ENCODE data around the gene MARCKS.
A peak's percentile ranks its signal among the peaks of the same experiment; 100 is the strongest.
"Not testable (repeated sequence)": the region's sequence is repeated elsewhere in the genome, so short reads cannot be mapped to it uniquely, and the experiment has no call there.

MARCKS gene

GRCh38 chr6:113903666-113904330 lies 46.7 kb downstream of the MARCKS start:
- H3K9me3 ChIP-seq: no peaks in the 10 kb centered on the region
- H3K36me3 ChIP-seq: no peaks in the 10 kb centered on the region
- no peak overlapping the region for H3K4me3 ChIP-seq (ENCODE audit: low read depth in 1 of 2, low read length in 1 of 2)
- no peak for TF ChIP-seq CTCF (IDR thresholded peaks at IDR 0.05)
- H3K4me1 ChIP-seq (ENCODE audit: control insufficient read depth in 1 of 2, insufficient read depth in 1 of 2, low read depth in 1 of 2, low read length in 1 of 2): peaks cover 8 to 9% of the 10 kb centered on the region in 2 experiments
- no peak overlapping the region for H3K27ac ChIP-seq
- H3K27me3 ChIP-seq: no peaks in the 10 kb centered on the region

GRCh38 chr6:113907102-113907815 lies 50.1 kb downstream of the MARCKS start:
- no peak overlapping the region for H3K27ac ChIP-seq
- no peaks in the 10 kb centered on the region for H3K9me3 ChIP-seq
- H3K36me3 ChIP-seq: no peaks in the 10 kb centered on the region
- TF ChIP-seq CTCF (IDR thresholded peaks at IDR 0.05): no peak
- H3K4me1 ChIP-seq (ENCODE audit: control insufficient read depth in 1 of 2, insufficient read depth in 1 of 2, low read depth in 1 of 2, low read length in 1 of 2): peaks cover 9 to 11% of the 10 kb centered on the region in 2 experiments
- no peak overlapping the region for H3K4me3 ChIP-seq (ENCODE audit: low read depth in 1 of 2, low read length in 1 of 2)
- H3K27me3 ChIP-seq: no peaks in the 10 kb centered on the region

GRCh38 chr6:113908801-113909200 lies 51.7 kb downstream of the MARCKS start:
- H3K27me3 ChIP-seq: no peaks in the 10 kb centered on the region
- no peak for TF ChIP-seq CTCF (IDR thresholded peaks at IDR 0.05)
- peaks cover 9 to 11% of the 10 kb centered on the region in 2 experiments for H3K4me1 ChIP-seq (ENCODE audit: control insufficient read depth in 1 of 2, insufficient read depth in 1 of 2, low read depth in 1 of 2, low read length in 1 of 2)
- no peak overlapping the region for H3K27ac ChIP-seq
- no peaks in the 10 kb centered on the region for H3K36me3 ChIP-seq
- no peak overlapping the region for H3K4me3 ChIP-seq (ENCODE audit: low read depth in 1 of 2, low read length in 1 of 2)
- no peaks in the 10 kb centered on the region for H3K9me3 ChIP-seq

GRCh38 chr6:113909224-113909856 lies 52.2 kb downstream of the MARCKS start:
- H3K36me3 ChIP-seq: no peaks in the 10 kb centered on the region
- H3K4me1 ChIP-seq (ENCODE audit: control insufficient read depth in 1 of 2, insufficient read depth in 1 of 2, low read depth in 1 of 2, low read length in 1 of 2): peaks cover 9 to 11% of the 10 kb centered on the region in 2 experiments
- H3K9me3 ChIP-seq: no peaks in the 10 kb centered on the region
- no peaks in the 10 kb centered on the region for H3K27me3 ChIP-seq
- no peak overlapping the region for H3K4me3 ChIP-seq (ENCODE audit: low read depth in 1 of 2, low read length in 1 of 2)
- TF ChIP-seq CTCF (IDR thresholded peaks at IDR 0.05): peak; percentile 60
- no peak overlapping the region for H3K27ac ChIP-seq

GRCh38 chr6:113910285-113910684 lies 53.1 kb downstream of the MARCKS start:
- H3K27ac ChIP-seq; H3K9me3 ChIP-seq; H3K36me3 ChIP-seq; H3K4me3 ChIP-seq (ENCODE audit: low read depth in 1 of 2, low read length in 1 of 2); H3K27me3 ChIP-seq: not testable (repeated sequence)
- peaks cover 9 to 11% of the 10 kb centered on the region in 2 experiments for H3K4me1 ChIP-seq (ENCODE audit: control insufficient read depth in 1 of 2, insufficient read depth in 1 of 2, low read depth in 1 of 2, low read length in 1 of 2)

All from neutrophil (primary cell).